Fibroblast of skin of scalp (primary cell): Measurements from ENCODE around the gene PKHD1.

Source experiments
- DNase-seq: peaks from one replicate; pipeline ENCODE4 v3.0.0-alpha.2; 2013

PKHD1 gene

DNA sequence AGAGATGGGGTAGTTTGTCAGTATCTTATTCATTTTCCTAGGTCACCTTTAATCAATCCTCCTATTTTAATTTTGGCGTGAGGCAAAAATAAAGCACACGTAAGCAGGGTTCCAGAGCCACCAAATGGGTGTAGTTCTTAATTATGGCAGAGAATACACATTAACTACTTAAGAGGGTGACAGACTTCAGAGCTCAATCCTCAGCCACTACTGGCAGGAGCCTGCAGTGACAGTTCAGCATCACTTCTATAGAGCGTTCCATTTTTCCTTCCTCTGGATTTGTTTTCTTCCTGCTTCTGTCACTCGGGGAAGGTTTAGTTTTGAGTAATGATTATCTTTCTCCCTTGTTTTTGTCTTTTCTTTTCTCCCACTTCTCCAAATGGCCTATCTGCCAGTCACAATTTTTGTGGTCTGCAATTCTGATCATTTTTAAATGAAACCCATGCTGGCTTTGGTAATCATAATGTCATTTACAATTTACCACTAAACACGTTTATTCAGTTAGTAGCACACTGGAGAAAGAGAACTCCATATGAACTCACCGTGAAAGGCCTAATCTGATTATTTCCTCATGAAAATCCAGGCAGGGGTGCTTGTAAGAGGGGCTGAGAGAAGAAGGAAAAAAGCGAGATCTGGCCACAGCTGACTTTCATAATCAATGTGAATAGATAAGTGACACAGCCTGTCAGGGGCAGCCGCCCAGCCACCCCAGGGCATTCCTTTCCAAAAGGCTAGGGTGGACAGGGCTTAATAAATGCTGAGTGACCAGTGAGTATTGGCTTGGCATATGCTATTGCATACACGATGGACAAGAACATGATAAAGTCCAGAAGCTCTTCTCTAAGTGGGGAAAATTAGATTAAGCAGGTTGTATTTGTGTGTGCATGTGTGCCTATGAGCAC, 412.1 kb downstream of the PKHD1 start:
- no peak for DNase-seq

DNA sequence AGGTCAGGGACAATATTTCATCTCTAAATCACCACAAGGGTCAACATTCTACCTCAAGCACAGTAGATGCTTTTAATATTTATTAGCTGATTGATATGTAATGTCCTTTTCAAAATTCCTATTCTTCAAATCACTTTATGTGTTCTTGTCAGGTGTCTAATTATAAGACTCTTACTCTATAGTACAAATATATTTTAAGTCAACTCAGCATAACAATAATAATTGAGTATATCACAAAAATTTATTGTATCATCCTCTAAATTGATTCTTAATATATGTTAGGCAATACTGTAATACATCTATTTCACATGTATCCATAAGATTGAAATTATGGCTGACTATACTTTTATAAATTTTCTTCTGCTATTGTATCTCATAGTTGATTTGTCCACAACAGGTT, 423.9 kb downstream of the PKHD1 start:
- no peak for DNase-seq

DNA sequence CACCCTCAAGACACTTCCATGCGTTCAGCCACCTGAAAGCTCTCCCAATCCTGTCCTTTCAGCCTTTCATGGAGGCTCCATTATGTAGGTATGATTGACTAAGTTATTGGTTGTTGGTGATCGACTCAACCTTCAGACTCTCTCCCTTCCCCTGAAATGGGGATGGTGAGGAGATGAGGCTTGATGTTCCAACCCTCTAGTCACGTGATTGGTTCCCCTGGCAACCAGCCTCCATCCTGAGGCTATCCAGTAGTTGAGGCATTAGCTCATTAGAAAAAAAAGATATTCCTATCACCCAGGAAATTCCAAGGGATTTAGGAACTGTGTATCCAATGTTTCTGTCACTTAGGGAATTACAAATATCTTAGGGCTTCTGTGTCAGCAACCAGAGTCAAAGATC, 426.6 kb downstream of the PKHD1 start:
- DNase-seq: no peak

DNA sequence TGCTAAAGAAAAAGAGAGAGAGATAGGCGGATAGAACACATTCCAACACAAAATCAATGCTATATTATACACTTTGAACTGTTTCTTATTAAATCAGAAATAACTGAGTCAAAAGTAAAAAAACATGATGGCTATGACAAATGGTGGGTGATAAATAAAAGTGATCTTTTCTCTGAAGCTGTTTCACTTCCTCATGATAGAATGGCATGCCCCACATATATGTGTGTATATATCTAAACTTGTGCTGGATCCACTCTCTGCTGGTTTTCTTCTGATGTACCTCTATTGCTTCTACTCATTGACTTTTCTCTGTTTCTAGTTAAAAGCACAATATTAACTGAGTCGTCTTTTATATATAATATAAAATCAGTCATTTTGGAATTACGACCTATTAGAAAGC, 429.9 kb downstream of the PKHD1 start:
- DNase-seq: no peak

DNA sequence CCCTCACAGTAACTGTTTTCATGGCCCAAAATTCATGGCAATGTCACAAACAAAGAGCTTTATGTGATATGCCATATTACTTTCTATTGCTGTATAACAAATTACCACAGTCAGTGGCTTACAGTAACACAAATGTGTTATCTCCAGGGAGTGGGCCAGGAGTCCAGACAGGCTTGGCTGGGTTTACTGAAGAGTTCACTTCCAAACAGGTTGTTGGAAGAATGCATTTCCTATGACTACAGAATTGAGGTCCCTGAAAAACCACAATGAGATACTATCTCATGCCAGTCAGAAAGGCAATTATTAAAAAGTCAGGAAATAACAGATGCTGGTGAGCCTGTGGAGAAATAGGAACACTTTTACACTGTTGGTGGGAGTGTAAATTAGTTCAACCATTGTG, 431.9 kb downstream of the PKHD1 start:
- DNase-seq: no peak

DNA sequence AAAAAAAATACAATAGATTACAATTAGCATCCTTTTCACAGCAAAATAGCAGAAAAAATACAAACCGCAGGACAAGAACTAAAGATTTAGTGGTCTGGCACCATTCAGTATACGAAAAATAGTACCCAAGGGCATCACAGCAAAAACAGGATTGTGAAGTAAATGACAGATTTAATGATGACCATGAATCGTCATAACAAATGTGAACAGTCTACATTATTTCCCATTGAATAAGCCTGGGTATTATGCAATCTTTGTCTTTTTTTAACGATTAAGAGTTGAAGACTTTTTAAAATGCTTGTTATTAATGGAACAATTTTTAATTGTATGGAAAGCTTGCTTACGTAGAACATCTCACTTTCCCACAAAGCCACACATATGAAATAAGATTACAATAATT, 432.8 kb downstream of the PKHD1 start:
- DNase-seq: no peak

DNA sequence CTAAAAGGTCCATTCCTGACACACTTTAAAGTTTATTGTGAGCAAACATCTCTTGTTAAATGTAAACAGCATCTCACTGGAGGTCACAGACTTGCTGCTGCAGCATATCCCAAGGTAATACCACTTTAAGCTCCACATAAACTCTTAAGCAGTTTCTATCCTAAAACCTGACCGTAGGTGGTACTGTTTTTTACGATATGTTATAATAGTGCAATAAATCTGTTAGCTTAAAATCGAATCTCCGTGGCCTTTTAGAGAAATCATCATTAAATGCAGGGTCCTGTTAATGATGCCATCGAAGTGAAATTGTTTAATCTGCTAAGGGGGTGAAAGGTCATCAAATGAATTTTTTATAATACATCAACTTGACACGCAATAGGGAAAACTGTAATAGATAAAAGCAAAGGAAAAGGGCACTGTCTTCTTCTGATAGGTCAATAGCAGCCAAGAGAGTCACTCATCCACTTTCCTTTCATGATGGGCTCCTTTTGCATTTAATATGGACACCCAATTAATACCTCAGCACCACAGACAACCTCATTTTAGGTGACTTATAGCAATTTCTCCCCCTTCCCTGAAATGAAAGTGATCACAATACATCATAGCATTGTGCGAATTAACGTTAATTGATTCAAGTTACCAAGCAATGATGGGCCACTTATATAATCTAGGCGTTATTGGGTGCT, 436.1 kb downstream of the PKHD1 start:
- DNase-seq: no peak

DNA sequence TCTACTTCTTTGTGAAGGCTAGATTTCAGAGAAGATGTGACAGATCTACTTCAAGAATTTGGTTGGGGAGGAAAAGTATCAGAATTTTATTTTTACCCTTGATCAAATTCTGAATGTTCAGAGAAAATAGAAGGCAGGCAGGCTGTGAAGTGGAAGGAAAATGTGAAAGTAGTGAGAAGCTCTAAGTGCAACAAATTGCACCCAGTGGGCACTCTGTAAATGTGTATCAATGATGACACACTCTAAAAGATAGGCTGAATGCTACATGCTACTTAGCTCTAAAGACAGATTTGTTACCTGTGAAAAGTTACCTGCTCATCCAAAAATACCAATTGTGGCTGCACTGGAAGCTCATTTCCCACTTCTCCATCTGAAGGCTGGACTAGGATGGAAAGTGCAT, 438.6 kb downstream of the PKHD1 start:
- DNase-seq: no peak

DNA sequence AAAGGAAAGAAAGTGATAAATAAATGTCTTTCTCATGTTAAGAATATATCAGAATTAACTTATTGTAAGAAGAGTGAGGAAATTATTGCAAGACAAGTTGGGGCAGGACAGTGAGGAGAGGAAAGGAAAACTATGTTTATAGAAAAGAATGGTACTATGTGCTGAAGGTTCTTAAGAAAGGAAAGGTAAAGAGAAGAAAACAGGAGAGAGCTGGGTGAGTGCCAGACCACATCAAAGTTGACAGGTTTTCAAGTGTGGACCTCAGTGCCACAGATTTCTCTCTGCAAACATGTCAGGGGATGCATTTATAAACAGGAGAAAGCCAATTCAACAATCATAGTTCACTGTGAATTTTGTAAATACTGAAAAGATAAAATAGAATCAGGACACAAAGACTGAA, 439.2 kb downstream of the PKHD1 start:
- DNase-seq: no peak

DNA sequence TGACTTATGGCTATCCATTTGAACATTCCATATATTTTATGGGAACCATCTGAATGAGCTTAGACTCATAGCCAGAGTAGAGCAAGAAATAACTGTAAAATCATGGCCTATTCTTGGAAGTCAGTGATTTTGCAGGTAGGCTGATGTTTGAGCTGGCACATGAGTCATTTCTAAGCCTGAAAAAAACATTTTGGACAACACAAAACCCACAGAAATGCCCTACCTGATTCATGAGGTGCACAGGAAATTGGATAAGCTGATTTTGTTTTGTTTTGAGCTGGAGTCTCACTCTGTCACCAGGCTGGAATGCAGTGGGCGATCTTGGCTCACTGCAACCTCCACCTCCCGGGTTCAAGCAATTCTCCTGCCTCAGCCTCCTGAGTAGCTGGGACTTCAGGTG, 443.0 kb downstream of the PKHD1 start:
- DNase-seq: no peak

DNA sequence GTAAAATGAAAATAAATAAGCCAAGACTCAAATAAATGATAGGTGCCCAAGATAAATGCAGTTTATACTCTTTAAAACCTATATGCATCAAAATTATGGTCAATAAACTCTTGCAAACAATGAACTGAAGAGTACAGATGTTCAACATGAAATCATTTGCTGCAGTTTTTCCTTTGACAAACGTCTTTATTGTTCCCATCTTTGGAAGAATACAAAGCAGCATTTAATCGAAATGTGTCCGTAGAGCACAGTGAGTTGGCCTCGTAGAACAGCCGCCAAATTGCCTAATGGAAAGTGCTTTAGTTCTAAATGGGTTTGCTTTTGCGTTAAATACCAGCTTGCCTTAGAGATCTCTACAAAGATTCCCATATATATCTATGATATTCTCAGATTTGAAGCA, 447.4 kb downstream of the PKHD1 start:
- DNase-seq: no peak

DNA sequence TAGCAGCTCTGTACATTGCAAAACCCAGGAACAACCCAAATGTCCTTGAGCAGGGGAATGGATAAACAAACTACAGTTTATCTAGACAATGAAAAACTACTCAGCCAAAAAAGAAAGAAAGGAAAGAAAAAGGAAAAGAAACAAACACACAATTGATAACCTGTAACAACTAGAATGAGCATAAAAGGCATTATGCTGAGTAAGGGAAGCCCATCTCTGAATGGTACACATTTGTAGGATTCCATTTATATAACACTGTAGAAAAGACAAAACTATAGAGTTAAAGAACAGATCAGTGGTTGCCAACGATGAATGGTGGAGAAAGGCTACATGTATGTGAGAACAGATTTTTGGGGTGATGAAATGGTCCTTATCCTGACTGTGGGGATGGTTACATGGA, 454.0 kb downstream of the PKHD1 start:
- DNase-seq: no peak

DNA sequence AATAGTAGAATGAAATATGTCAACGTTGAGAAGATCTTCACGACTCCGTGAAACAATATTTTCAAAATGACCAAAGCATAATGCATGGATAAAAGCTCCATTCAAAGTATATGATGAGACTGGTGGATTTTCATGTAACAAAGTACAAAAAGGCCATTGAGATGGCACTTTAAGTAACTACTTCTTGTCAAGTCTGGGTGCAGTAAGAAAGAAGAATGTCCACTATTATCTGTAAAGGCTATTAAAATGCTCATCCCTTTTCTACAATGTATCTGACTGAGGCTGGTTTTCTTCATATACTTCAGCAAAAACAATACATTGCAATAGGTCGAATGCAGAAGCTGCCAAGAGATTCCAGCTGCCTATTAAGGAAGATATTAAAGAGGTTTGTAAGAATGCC, 457.4 kb downstream of the PKHD1 start:
- DNase-seq: no peak

DNA sequence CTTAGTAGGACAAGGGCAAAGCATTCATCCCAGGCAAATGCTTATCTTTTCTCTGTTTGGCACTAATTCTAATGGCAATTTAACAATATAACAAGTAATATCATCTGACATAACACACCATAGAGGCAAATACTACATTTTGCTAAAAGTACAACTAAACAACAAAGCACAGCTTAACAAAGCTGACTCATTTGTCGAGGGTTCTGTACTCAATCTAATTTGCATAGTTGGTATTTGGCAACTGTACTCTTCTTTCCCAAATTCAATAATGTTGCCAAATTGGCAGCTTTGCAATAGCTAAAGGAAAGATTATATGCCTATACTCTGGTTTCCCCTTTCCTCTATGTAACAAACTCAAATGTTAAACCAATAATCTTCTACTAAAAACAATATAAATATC, 461.0 kb downstream of the PKHD1 start:
- no peak for DNase-seq

DNA sequence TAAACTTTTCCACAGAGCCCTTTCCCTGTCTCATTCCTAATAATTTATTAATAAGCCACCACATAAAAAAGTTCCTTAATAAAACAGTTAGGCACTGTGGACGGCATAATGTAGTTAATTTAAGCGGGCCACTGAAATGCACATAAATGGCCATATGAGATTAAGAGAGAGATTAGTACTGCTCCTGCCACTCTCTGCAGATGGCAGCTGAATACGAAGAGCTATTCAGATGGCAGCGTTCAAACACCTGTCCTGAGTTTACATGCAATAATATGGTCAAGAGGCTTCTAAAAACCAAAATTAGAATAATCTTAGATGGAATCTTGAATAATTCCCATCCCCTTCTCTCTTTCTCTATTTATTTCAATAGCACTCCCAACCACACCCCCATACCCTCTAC, 461.8 kb downstream of the PKHD1 start:
- no peak for DNase-seq

DNA sequence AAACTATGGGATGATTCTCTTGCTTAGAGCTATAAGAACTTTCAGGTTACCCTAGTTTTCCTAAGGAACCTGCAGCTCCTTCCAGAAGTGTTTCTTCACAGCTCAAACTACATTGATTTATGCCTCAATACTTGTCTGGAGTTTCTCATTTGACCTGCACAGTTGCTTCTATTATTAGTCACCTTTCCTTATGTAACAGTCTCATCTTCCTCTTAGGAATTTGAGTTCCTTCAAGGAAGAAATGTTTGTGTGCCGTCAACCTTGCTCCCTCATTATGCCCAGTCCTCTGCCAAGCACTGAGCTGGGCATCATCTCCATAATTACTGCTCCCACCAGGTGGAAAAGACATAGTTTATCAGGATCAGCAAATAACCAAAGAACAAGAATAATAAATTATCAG, 466.4 kb downstream of the PKHD1 start:
- no peak for DNase-seq

DNA sequence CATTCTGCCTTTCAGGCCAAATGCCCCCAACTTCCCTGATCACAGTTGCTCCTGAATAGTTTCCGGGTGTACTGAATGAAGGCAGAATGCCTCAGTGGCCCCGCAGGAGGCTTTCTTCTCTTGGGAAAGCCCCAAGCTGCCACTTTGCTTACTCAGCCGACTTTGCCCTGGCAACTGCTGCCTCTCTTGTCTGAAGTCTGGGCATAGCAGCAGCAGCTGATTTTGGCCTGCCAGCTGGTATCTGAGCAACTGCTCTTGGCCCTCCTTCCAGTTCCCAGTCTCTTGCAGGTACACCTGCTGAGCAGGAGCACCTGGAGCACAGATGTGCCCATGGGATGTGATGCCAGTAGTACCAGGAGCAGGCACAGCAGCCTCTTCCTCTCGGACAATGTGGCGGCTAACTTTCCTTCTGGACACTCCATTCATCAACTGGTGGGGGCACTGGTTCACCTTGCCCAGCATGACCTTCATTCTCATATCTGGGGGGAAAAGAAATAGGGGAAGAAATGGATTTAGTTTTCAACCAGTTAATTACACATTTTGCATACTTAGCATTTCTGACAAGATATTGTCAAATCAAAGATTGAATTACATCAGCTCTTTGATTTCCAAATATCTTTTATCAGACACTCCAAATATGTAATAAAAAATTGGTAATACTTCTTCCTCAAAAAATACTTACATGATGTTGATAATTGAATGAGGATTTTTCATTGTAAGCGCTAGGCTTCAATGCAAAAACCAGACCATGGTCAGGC, 468.2 kb downstream of the PKHD1 start:
- no peak for DNase-seq

DNA sequence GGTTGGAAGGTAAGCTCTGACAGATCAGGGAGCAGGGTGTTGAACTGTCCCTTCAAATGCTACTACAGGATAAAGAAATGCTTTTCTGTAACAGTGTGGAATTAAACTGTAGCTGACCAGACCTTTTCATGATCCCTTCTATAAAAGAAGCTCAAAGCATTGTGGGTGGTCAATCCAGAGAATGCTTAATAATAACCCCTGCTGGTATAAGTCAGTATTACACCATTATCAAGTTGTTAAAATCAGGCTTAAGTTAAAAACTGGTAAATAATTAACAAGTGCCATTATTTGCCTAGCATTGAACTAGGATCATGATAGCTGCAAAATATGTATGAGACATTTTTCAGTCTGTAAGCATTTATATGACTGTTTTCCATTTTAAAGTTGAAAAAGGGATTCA, 468.9 kb downstream of the PKHD1 start:
- no peak for DNase-seq

DNA sequence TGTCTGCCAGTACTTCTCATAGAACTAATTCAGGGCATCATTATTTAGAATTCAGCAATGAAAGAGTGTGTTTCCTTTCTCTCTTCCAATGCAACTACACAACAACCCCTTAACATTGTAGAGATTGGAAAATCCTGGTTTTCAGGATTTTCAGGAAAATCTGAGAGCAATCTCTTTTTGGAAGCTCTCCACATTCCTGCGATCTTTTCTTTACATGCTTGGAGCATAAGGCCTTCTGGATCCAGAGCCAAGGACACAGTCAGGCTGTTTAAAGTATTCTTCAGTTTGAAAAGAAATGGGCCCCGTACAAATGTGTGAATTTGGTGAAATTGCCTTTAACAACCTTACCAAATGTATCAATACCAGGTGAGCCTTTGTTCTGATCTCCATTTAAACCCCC, 469.7 kb downstream of the PKHD1 start:
- DNase-seq: no peak

DNA sequence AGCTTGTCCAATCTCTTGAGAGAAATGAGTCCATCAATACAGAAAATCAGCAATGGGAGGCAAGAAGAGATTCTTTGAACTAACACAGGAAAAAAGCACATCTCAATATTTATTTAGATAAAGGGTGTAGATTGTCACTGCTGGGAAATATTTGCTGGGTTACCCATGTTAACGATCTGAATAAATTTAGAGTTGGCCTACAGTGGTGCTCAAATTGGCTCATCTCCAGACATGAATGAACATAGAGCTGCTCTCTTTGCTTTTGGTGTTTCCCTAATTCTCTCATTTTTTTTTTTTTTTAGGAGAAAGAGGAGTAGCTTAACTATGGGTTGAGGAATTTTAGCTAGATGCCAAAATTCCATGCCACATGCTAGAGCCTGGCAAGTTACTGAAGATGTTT, 471.2 kb downstream of the PKHD1 start:
- DNase-seq: no peak

DNA sequence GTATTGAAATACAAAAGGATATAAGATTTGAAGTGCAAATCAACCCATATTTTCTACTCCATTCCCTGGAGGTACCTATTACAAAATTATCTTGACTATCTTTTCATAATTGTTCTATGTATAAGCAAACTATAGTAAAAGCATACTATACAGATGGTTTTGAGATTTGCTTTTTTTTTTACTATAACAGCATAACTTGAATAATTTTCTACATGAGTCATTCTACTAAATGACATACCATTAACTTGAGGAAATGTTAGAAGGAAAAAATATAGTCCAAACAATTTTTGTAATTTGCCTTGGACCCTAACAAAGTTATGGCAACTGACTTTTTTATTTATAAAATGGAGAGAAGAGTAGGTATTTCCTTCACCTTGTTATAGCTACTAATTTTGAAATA, 472.7 kb downstream of the PKHD1 start:
- DNase-seq: no peak

DNA sequence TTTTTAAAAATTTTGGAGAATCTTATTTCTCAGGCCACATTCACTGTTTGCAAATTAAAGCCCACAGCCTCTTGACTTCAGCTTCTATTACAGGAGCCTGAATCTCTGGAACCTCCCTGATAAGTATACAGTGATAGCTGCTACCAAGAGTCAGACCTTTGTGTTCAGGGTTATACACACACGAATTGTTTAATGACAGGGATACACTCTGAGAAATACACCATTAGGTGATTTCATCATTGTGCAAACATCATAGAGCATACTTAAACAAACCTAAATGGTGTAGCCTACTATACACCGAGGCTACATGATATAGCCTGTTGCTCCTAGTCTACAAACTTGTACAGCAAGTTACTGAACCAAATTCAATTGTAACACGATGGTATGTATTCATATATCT, 473.9 kb downstream of the PKHD1 start:
- no peak for DNase-seq

DNA sequence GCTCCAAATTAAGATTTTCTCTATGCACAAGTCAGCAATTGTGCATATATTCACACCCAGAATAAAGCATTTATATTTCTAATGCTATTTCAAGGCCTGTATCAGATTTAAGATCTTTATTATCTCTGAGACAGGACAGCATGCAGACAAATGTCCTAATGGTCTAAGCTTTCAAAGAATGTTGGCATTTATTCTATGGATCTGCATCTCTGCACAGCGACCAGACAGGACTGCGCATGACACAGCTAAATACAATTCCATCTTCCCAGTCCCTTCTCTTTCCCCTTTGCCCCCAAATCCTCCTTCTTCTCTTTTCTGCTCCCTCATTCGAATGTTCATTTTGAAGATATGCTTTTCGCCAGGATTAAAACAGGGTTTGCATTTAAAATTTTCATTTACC, 478.5 kb downstream of the PKHD1 start:
- DNase-seq: peak; percentile 5

DNA sequence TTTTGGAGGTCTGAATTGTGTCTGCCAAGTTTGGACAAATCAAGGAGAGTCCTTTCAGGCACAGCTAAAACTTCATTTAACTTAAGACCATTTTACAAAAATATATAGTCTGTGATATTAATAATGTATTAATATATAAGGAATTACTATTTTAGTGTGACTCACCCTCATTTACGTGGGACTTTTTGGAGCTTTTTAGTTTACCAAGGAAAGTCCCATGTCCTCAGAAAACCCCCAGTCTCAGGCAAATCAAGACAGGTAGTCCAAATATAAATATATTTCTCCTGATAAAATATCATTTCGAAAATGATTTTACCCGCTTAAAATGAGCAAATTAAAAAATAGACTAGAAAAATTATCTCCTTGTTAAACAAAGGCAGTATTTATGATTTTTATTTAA, 479.0 kb downstream of the PKHD1 start:
- DNase-seq: no peak
